Large intestine (tissue), 3 donors: ENCODE data around the gene MIGA2. TPM values are rescaled to one million over a fixed set of nuclear protein-coding genes. Genes with fewer than 3 reads are reported as not detected.

Experiments used
- DNase-seq, 2 donors: peaks; one replicate each; pipeline versions ENCODE4 v3.0.0 to v3.0.0-alpha.2; 2013
- H3K27ac ChIP-seq: one replicate; pipeline ENCODE4 v1.5.1; 2013; ENCODE audit warnings: low read length
- H3K27me3 ChIP-seq: 2 replicates; pipeline ENCODE4 v1.6.1; 2013; ENCODE audit warnings: low read length; ENCODE audit not compliant: control insufficient read depth, insufficient read depth
- H3K36me3 ChIP-seq: 2 replicates; pipeline ENCODE4 v1.6.1; 2013; ENCODE audit warnings: low read length; ENCODE audit not compliant: control insufficient read depth, insufficient read depth
- H3K4me1 ChIP-seq: one replicate; pipeline ENCODE4 v1.6.1; 2013; ENCODE audit warnings: low read length; ENCODE audit not compliant: control insufficient read depth, insufficient read depth
- H3K4me3 ChIP-seq: one replicate; pipeline ENCODE4 v1.5.1; 2013; ENCODE audit warnings: low read length
- H3K9me3 ChIP-seq: one replicate; pipeline ENCODE4 v1.6.1; 2013; ENCODE audit warnings: mild to moderate bottlenecking, low read depth, low read length, moderate library complexity; ENCODE audit not compliant: control insufficient read depth
- WGBS: methylation state at CpG from one replicate; pipeline ENCODE4 v1.1.5; 2013; ENCODE audit warnings: low lambda C conversion rate; ENCODE audit not compliant: insufficient coverage; 5-methylcytosine and 5-hydroxymethylcytosine counted together
- polyA plus RNA-seq: library from polyadenylated mRNA; unstranded; fragments of 120-200 nt; gene quantifications from one replicate; pipeline ENCODE4 v1.2.1, GENCODE V29; 2013

Gene MIGA2
- polyA plus RNA-seq, 1 donor = 25.3 TPM

- Histone ChIP-seq H3K9me3 (no peaks in the 10 kb centered on the region), H3K4me3 (no peak overlapping the region)
These were observed 64.2 kb downstream of the MIGA2 start for GRCh38 chr9:129100383-129101169.

GRCh38 chr9:129101279-129101678, 64.9 kb downstream of the MIGA2 start:
- DNase-seq = no peak
- Histone ChIP-seq H3K36me3 (peaks cover 38% of the 10 kb centered on the region), H3K4me1 (no peaks in the 10 kb centered on the region), H3K9me3 (no peaks in the 10 kb centered on the region), H3K4me3 (no peak overlapping the region), H3K27ac (no peak overlapping the region), H3K27me3 (no peaks in the 10 kb centered on the region)
- whole genome bisulfite sequencing = no CpG with 5 or more reads among the region's 7 CpGs

More at GRCh38 chr9:129100383-129101169, 64.2 kb downstream of the MIGA2 start:
- H3K27me3 ChIP-seq = no peaks in the 10 kb centered on the region
- WGBS = no CpG with 5 or more reads among the region's 28 CpGs
- peaks cover 41% of the 10 kb centered on the region for H3K36me3 ChIP-seq
- DNase-seq = no peak
- H3K27ac ChIP-seq = no peak overlapping the region
- no peaks in the 10 kb centered on the region for H3K4me1 ChIP-seq

GRCh38 chr9:129102095-129102525, 65.7 kb downstream of the MIGA2 start:
- Histone ChIP-seq H3K4me3 (no peak overlapping the region), H3K4me1 (peaks cover 6% of the 10 kb centered on the region), H3K27ac (no peak overlapping the region), H3K36me3 (peaks cover 37% of the 10 kb centered on the region), H3K27me3 (no peaks in the 10 kb centered on the region), H3K9me3 (no peaks in the 10 kb centered on the region)
- no peak for DNase-seq
- WGBS = no CpG with 5 or more reads among the region's 13 CpGs

GRCh38 chr9:129102791-129103594, 66.6 kb downstream of the MIGA2 start:
- peaks cover 6% of the 10 kb centered on the region for H3K4me1 ChIP-seq
- H3K27ac ChIP-seq = no peak overlapping the region

GRCh38 chr9:129103595-129103965, 67.2 kb downstream of the MIGA2 start:
- Histone ChIP-seq H3K4me1 (peaks cover 8% of the 10 kb centered on the region), H3K36me3 (peaks cover 36% of the 10 kb centered on the region), H3K27ac (no peak overlapping the region), H3K9me3 (no peaks in the 10 kb centered on the region), H3K27me3 (no peaks in the 10 kb centered on the region), H3K4me3 (no peak overlapping the region)
- 57% methylated on average over 1 of the region's 4 CpGs for WGBS
- no peak for DNase-seq

More at GRCh38 chr9:129102791-129103594, 66.6 kb downstream of the MIGA2 start:
- WGBS = no CpG with 5 or more reads among the region's 14 CpGs
- no peaks in the 10 kb centered on the region for H3K27me3 ChIP-seq
- no peaks in the 10 kb centered on the region for H3K9me3 ChIP-seq
- peaks cover 40% of the 10 kb centered on the region for H3K36me3 ChIP-seq
- no peak for DNase-seq
- no peak overlapping the region for H3K4me3 ChIP-seq

GRCh38 chr9:129104051-129104450, 67.6 kb downstream of the MIGA2 start:
- no peak overlapping the region for H3K27ac ChIP-seq
- WGBS = no CpG with 5 or more reads among the region's 11 CpGs
- peaks cover 37% of the 10 kb centered on the region for H3K36me3 ChIP-seq
- H3K4me1 ChIP-seq = peaks cover 11% of the 10 kb centered on the region
- H3K4me3 ChIP-seq = no peak overlapping the region
- H3K9me3 ChIP-seq = no peaks in the 10 kb centered on the region
- no peaks in the 10 kb centered on the region for H3K27me3 ChIP-seq
- DNase-seq = no peak

- Histone ChIP-seq H3K9me3 (no peaks in the 10 kb centered on the region), H3K4me1 (peaks cover 17% of the 10 kb centered on the region), H3K27me3 (no peaks in the 10 kb centered on the region), H3K27ac (no peak overlapping the region), H3K4me3 (no peak overlapping the region), H3K36me3 (peaks cover 29% of the 10 kb centered on the region)
- no peak for DNase-seq
- WGBS = no CpG with 5 or more reads among the region's 17 CpGs
These were observed 69.7 kb downstream of the MIGA2 start for GRCh38 chr9:129105857-129106694.

GRCh38 chr9:129107651-129108050, 71.2 kb downstream of the MIGA2 start:
- Histone ChIP-seq H3K4me3 (no peak overlapping the region), H3K9me3 (no peaks in the 10 kb centered on the region), H3K27me3 (no peaks in the 10 kb centered on the region), H3K36me3 (peaks cover 25% of the 10 kb centered on the region), H3K27ac (no peak overlapping the region), H3K4me1 (peaks cover 23% of the 10 kb centered on the region)
- no CpG with 5 or more reads among the region's 13 CpGs for WGBS
- no peak for DNase-seq

- peaks cover 23% of the 10 kb centered on the region for H3K4me1 ChIP-seq
- H3K27ac ChIP-seq = no peak overlapping the region
- H3K27me3 ChIP-seq = no peaks in the 10 kb centered on the region
- H3K9me3 ChIP-seq = no peaks in the 10 kb centered on the region
- no peak for DNase-seq
- no peak overlapping the region for H3K4me3 ChIP-seq
- no CpG with 5 or more reads among the region's 13 CpGs for WGBS
- H3K36me3 ChIP-seq = peaks cover 23% of the 10 kb centered on the region
These were observed 71.8 kb downstream of the MIGA2 start for GRCh38 chr9:129108083-129108804.
